Lower leg skin (tissue), 3 donors: ENCODE data around the gene NUTM2G.

Experiments used
- POLR2A ChIP-seq, 2 donors: fragments of 450-650 bp; IDR thresholded peaks; one replicate each; pipeline ENCODE4 v1.6.1; 2016 to 2017; ENCODE audit warnings: antibody characterized with exemption in 2 of 2, mild to moderate bottlenecking in 1 of 2, moderate library complexity in 1 of 2
- TF ChIP-seq, protein P1 (sequence below), 3 donors: fragments of 450-650 bp; IDR thresholded peaks; one replicate each; pipeline ENCODE4 v1.5.1; 2016; ENCODE audit warnings: antibody characterized with exemption in 3 of 3, mild to moderate bottlenecking in 3 of 3, moderate library complexity in 2 of 3

DNA sequence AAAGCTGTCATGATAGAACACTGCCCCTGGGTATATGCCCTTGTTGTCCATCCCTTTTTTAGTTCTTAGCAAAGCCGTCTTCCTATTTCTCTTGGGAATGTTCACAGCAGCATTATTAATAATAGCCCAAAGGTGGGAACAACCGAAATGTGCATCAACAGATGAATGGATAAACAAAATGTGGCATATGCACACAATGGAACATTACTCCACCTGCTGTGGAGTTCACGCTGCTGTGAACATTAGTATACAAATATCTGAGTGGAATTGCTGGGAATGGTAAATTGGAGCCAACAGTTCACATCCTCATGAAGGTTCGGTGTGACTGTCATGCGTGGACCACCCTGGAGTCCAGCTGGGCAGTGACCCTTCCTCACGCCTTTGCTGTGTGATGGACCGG, 36.5 kb upstream of the NUTM2G start:
- TF ChIP-seq, protein P1, sequence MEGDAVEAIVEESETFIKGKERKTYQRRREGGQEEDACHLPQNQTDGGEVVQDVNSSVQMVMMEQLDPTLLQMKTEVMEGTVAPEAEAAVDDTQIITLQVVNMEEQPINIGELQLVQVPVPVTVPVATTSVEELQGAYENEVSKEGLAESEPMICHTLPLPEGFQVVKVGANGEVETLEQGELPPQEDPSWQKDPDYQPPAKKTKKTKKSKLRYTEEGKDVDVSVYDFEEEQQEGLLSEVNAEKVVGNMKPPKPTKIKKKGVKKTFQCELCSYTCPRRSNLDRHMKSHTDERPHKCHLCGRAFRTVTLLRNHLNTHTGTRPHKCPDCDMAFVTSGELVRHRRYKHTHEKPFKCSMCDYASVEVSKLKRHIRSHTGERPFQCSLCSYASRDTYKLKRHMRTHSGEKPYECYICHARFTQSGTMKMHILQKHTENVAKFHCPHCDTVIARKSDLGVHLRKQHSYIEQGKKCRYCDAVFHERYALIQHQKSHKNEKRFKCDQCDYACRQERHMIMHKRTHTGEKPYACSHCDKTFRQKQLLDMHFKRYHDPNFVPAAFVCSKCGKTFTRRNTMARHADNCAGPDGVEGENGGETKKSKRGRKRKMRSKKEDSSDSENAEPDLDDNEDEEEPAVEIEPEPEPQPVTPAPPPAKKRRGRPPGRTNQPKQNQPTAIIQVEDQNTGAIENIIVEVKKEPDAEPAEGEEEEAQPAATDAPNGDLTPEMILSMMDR (IDR thresholded peaks at IDR 0.05): no peak
- no peak for TF ChIP-seq POLR2A (IDR thresholded peaks at IDR 0.05)
